GM12874 (cell line): ENCODE data around the gene FBLN5.

Experiments
- CTCF ChIP-seq: IDR thresholded peaks from 2 replicates; pipeline ENCODE4 v1.5.1; 2011; ENCODE audit warnings: low read depth, mild to moderate bottlenecking, control low read depth, low read length, moderate library complexity; ENCODE audit not compliant: insufficient read depth

The FBLN5 gene

GRCh38 chr14:91904483-91904882, 43.0 kb downstream of the FBLN5 start:
- no peak for TF ChIP-seq CTCF

- TF ChIP-seq CTCF, result no peak
Observed at GRCh38 chr14:91903070-91903469, 44.4 kb downstream of the FBLN5 start.

- TF ChIP-seq CTCF, result no peak
Observed at GRCh38 chr14:91902336-91902735, 45.2 kb downstream of the FBLN5 start.

GRCh38 chr14:91901449-91902226, 45.9 kb downstream of the FBLN5 start:
- TF ChIP-seq CTCF, result no peak

DNA sequence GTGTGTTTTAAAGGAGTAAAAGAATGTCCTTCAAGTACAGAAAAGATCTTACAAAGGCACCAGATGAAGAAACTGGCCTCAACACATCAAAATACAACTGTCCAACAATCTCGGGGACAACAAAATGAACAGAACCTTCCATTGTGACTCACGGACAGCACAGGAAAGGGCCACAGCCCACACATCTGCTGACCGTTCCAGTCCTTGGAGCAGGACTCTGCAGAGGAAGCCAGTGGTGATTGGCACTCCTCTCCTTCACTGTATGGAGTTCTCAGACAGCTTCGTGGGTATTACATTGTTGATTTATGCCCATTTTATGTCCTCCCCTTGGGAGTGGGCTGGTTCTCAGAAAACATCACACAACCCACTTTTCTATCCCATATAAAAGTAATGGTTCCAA, 47.7 kb downstream of the FBLN5 start:
- no peak for TF ChIP-seq CTCF

- TF ChIP-seq CTCF, result no peak
Observed at GRCh38 chr14:91899213-91899612, 48.3 kb downstream of the FBLN5 start.

DNA sequence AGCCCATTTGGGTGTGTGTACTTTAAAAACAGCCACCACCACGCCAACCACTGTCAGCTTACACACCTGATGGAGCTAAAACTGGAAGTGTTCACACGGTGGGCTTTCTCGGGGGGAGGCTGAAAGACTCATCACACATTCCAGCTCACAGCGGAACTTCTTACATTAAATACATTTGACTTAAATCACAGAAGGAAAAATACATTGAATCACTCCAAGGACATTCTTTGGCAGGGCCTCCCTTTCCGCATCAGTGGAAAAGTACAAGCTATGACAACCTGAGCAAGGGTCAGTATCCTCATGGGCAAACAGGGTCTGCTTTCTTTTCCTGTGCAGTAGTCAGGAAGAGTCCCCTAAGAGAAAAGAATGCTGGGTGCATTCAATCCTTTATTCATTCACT, 49.1 kb downstream of the FBLN5 start:
- TF ChIP-seq CTCF, result no peak
